GM21381 (cell line): ENCODE results near the gene TTLL4.

Source experiments
- ATAC-seq: cut with Tn5 transposase; IDR thresholded peaks from one replicate; pipeline ENCODE4 v1.9.1; 2021; ENCODE audit warnings: mild to moderate bottlenecking, moderate library complexity; ENCODE audit not compliant: unreplicated experiment

TTLL4 gene

DNA sequence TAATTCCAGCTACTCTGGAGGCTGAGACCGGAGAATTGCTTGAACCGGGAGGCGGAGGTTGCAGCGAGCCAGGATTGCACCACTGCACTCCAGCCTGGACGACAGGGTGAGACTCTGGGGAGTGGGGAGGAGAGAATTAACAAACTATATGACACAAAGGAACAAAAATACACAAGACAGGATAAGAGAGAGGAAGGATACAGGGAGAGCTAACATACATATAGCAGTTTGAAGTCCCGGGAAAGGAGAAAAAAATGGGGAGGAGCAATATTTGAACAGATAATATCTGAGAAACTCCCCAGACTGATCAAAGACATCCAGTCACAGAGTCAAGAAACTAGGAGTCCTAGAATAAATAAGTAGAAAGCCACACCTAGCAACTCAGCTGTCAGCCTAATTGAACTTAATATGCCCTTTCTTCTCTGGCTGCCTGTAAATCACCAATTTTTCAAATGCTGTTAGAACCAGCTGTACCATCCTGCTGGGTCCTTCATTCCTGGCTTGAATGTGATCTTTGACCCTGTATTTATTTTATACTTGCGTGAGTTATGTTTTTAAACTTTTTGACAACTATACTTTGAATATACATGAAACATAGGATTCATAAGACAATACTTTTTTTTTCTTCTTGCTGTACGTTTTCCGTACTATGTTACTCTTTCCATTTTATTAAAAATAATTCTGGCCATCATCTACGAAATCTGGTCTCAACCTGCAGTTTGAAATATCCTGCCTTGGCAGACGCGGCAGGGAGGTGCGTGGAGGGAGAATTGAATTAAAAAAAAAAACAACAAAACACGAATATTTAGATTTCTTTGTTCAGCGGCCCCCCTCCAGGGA is 70.4 kb downstream of the TTLL4 start:
- ATAC-seq, result no peak

DNA sequence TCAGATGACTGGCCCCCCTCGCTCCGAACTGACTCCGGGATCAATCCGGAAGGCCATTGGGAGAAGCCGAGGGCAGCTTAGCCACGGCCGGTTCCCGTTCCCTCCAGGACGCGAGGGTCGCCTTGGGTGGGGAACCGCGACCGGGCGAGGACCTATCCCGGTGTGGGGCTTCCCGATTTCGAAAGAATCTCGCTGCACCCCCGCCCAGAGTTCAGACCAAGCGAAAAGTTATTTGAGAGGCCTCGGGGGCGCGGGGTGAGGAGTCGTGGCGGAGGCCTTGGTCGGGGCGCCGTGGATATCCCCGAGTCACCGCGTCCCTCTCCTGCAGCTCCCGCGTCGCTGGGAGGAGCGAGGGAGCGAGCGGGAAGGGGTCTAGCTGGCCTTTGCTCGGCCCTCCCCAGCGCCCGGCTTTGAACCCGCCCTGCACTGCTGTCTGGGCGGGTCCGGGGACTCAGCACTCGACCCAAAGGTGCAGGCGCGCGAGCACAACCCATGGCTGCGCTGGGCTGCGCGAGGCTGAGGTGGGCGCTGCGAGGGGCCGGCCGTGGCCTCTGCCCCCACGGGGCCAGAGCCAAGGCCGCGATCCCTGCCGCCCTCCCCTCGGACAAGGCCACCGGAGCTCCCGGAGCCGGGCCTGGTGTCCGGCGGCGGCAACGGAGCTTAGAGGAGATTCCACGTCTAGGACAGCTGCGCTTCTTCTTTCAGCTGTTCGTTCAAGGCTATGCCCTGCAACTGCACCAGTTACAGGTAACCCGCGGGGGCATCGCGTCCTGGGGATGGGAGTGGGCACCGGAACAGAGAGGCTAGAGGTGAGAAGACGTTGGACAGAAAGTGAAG is 71.3 kb downstream of the TTLL4 start, which contains the start of gene CYP27A1:
Gene CYP27A1, plus strand, starts transcription at position 457 of the 837 bp plus-strand sequence. Its CDS starts 36 bp downstream, at position 493.
- ATAC-seq, result no peak

DNA sequence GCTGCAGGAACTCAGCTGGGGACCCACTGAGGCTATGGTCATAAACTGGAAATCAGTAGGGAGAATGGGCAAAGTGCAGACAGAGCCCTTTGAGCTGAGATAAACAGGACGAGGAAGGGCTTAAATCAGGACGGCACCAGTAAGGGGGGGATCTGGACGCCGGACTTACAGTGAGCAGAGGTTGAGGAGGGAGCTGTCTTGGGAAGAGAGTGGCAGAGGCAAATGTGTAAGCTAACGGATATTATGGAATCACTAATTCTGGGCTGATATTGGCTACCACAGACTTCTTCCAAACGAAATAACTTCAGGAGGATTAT is 71.9 kb downstream of the TTLL4 start:
- no peak for ATAC-seq

DNA sequence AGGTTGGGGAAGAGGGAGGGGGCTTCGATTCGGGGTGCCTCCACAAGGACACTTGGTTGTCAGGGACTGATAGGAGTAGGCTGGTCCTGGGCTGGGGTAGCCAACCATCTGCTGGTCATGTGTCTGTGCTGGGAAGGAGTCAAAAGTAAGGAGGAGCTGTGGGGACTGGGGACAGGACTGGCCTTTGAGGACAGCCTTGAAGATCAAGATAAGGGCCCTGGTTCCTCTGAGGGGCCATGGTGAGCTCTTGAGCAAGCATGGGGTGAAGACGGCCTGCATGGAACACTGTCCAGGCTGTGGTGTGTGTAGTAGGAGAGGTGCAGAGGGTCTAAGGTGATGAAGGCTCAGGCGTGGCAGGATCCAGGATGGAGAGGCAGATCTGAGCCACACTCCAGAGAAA is 73.1 kb downstream of the TTLL4 start:
- no peak for ATAC-seq

DNA sequence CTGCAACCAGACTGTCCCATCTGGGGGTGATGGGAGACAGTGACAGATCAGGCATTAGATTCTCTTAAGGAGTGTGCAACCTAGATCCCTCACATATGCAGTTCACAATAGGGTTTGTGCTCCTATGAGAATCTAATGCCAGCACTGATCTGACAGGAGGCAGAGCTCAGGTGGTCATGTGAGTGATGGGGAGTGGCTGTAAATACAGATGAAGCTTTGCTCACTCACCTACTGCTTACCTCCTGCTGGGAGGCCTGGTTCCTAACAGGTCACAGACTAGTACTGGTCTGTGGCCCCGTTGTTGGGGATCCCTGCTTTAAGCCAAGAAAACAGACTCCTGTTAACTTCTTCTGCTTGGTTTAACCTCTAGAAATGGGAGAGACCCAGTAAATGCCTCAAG is 74.5 kb downstream of the TTLL4 start:
- ATAC-seq, result no peak

DNA sequence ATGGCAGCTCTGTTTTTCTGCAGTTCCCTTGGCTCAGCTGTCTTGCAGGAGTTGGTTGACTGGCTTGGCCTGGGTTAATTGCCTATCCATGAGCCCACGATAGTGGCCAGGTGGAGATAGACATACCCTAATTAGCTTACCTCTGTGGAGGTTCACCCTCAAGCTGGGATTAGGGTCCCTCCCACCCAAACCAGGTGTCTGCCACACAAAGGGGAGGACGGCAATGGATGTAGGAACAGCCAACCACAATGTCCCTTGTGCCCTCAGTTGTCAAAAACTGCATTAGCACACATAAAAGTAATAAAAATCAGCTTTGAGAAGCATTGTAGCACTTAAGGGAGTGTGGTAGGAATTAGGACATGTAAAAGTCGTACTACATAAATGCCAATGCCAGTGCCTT is 75.5 kb downstream of the TTLL4 start:
- no peak for ATAC-seq

DNA sequence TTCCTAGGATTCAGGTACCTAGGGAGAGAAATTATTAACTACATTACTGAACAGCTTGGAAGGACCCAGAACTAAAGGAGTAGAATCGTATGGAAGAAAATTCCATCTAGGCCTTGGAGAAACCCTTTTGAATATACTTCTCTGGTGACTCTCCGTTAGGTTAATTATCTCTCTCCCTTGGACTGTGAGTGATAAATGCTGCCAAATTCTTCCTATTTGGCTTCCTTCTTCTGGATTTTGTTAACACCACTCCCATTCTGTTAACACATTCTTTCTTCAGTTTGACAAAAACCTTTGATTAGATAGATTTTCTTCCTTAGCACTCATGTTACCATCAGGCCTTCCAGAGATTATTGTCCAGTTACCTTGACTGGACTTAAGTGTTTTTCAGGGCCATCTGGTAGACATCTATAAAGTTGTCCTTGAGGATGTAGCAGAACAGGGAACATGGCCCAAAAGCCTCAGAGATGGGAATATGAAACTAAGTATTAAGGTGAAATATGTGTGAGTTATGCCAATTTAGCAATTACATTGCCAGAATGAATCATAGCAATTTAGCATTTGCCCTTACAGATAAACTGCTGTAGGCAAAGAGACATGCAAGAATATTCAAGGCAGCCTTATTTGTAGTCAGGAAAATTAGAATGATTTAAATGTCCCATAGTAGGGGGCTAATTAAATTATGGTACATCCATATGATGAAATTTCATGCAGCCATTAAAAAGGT is 78.1 kb downstream of the TTLL4 start:
- no peak for ATAC-seq

DNA sequence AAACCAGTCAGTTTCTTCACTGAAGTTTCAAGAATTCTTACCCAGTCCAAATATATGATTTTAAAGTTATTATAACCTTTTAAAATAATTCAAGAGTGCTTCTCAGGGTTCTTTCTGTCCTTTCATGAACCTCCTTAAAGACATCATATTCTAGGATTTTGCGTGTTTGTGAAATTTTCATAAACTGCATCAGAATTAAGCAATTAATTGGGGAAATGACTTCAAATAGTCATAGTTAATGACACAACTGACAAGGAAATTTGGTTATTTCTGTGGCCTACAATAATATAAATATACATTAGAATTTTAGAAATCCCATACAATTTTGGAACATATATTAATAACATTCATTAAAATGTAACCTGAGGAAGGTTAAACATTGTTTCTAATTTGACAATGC is 81.8 kb downstream of the TTLL4 start:
- no peak for ATAC-seq

DNA sequence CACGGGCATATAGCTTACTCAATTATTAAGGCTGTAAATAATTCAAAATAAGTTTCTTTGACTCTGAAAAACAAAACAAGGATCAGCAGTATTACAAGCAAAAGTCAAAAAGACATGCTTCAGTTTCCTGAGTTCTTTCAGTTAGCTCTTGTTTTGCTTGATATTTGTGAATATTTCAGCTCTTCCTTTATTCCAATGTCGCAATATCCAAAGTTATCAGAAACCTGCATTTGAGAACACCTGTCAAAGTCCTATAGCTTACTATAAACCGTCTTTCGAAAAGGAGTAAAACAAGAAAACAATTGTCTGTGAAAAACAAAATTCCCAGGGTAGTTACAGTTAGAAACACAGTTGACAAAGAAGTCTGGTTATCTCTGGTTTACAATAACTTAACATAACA is 86.1 kb downstream of the TTLL4 start:
- no peak for ATAC-seq

DNA sequence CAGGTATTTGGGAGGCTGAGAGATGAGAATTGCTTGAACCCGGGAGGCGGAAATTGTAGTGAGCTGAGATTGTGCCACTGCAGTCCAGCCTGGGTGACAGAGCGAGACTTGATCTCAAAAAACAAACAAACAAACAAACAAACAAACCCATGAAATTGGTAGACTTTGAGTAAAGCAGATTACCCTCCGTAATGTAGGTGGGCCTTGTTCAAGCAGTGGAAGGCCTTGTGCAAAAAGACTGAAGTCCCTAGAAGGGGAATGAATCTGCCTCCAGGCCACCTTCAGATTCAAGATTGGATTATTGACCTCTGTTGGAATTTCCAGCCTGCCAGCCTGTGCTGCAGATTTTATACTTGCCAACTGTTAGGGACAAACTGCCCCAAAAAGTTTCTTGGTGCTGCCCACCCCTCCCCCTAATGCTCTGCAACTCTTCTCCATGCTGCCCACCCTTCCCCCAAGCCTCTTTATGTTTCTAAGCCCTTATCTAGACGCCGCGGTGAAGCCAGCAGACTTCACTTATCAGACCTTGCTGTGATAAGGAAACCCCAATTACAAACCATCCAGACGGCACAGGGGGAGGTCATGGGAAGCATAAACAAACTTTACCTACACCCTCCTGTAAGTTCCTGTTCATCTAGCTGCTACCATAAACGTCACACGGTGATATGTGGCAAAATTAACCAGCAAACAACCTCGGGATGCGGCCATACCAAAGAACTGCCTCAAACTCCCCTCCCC is 88.3 kb downstream of the TTLL4 start:
- no peak for ATAC-seq

DNA sequence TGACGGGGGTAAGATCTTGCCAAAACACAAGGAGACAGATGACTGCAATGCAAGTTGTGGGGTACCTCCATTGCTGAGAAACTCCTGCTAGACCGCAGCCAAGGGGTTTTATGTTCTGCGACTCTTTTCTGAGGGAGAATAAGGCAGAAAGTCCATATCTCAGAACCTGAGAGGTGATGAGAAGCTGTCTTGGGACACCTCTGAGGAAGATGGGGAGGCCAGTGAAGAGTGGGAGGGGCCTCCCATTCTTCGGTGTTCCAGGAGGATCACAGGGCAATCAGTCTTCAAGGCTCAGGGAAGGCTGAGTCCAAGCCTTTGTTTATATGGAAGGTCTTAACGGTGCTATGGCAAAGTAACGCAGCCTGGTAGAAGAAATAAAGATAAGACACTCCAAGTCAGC is 89.4 kb downstream of the TTLL4 start:
- ATAC-seq, result no peak

DNA sequence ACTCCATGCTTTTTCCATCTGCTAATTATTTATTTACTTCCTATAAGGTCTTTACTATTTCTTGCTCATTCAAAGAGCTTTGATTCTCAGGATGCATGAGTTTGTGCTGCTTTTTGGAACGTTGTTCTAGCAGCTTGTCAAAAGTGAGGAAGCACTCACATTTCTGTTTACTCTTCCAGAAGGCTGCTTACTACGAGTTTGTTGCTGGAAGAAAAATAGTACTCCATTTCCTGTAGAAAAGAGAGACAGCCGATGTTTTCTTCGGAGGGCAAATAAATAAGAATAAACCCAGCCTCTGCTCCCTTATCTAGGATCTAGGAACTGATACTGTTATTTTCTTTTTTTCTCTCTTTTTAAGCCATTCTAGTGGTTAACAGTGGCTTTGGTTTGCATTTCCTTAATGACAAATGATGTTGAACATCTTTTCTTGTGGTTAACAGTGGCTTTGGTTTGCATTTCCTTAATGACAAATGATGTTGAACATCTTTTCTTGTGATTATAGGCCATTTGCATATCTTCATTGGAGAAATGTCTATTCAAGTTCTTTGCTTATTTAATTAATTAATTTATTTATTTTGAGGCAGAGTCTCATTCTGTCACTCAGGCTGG is 91.9 kb downstream of the TTLL4 start:
- ATAC-seq, result no peak

DNA sequence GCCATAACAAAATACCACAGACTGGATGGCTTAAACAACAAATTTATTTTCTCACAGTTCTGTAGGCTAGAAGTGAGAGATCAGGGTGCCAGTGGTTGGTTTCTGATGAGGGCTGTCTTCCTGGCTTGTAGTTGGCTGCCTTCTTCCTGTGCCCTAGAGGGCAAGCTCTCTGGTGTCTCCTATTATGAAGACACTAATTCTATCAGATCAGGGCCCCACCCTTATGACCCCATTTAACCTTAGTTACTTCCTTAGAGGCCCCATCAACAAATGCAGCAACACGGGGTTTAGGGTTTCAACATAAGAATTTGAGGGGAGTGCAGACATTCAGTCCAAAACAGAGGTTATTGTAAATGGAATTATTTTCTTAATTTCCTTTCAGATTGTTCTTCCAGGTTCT is 94.2 kb downstream of the TTLL4 start:
- no peak for ATAC-seq
